Stimulated activated memory B cell treated with anti-CD40 and anti-IgM and Interleukin-4, amounts not matched to agents 10 μg/mL and 1 μg/mL and 100 μg/mL, for 72 hours (primary cell): ENCODE data around the gene TMEM263.

Experiments used
- ATAC-seq: fragments of 150-1000 bp; cut with Tn5 transposase; 2 replicates; pipeline ENCODE4 v1.10.0; 2021
- H3K27ac Mint-ChIP-seq: one replicate; pipeline ENCODE4 v1.8.0; 2022; ENCODE audit warnings: mild to moderate bottlenecking, mixed read lengths
- H3K27me3 Mint-ChIP-seq: one replicate; pipeline ENCODE4 v1.8.0; 2022; ENCODE audit warnings: mixed read lengths
- H3K36me3 Mint-ChIP-seq: one replicate; pipeline ENCODE4 v1.8.0; 2022; ENCODE audit warnings: mixed read lengths
- H3K4me1 Mint-ChIP-seq: one replicate; pipeline ENCODE4 v1.8.0; 2022; ENCODE audit warnings: mixed read lengths
- H3K4me3 Mint-ChIP-seq: one replicate; pipeline ENCODE4 v1.8.0; 2022; ENCODE audit warnings: mild to moderate bottlenecking, moderate library complexity, mixed read lengths
- H3K9me3 Mint-ChIP-seq: one replicate; pipeline ENCODE4 v1.8.0; 2022; ENCODE audit warnings: mixed read lengths

Gene TMEM263

GRCh38 chr12:106924268-106924861 lies 31.3 kb upstream of the TMEM263 start:
- Mint-ChIP-seq H3K4me3 (no peak overlapping the region), H3K27me3 (peaks cover 88% of the 10 kb centered on the region), H3K4me1 (peaks cover 5% of the 10 kb centered on the region), H3K27ac (no peak overlapping the region), H3K9me3 (peaks cover 11% of the 10 kb centered on the region), H3K36me3 (peaks cover 5% of the 10 kb centered on the region)
- ATAC-seq, result no peak

GRCh38 chr12:106926657-106927056 lies 29.1 kb upstream of the TMEM263 start:
- Mint-ChIP-seq H3K9me3 (peaks cover 11% of the 10 kb centered on the region), H3K27me3 (peaks cover 88% of the 10 kb centered on the region), H3K27ac (no peak overlapping the region), H3K36me3 (peaks cover 5% of the 10 kb centered on the region), H3K4me1 (no peaks in the 10 kb centered on the region), H3K4me3 (no peak overlapping the region)
- ATAC-seq, result no peak

GRCh38 chr12:106934277-106934676 lies 21.4 kb upstream of the TMEM263 start:
- Mint-ChIP-seq H3K9me3 (no peaks in the 10 kb centered on the region), H3K4me1 (no peaks in the 10 kb centered on the region), H3K27ac (no peak overlapping the region), H3K27me3 (peaks cover 73% of the 10 kb centered on the region), H3K36me3 (no peaks in the 10 kb centered on the region), H3K4me3 (no peak overlapping the region)
- no peak for ATAC-seq

GRCh38 chr12:106941481-106942156 lies 14.1 kb upstream of the TMEM263 start:
- no peak for ATAC-seq
- no peak overlapping the region for H3K4me3 Mint-ChIP-seq
- peaks cover 40% of the 10 kb centered on the region for H3K27me3 Mint-ChIP-seq
- no peaks in the 10 kb centered on the region for H3K9me3 Mint-ChIP-seq
- no peaks in the 10 kb centered on the region for H3K36me3 Mint-ChIP-seq
- H3K4me1 Mint-ChIP-seq, result no peaks in the 10 kb centered on the region
- H3K27ac Mint-ChIP-seq, result no peak overlapping the region

GRCh38 chr12:106942775-106943174 lies 12.9 kb upstream of the TMEM263 start:
- no peaks in the 10 kb centered on the region for H3K36me3 Mint-ChIP-seq
- H3K27ac Mint-ChIP-seq, result no peak overlapping the region
- H3K4me1 Mint-ChIP-seq, result no peaks in the 10 kb centered on the region
- no peak for ATAC-seq
- H3K9me3 Mint-ChIP-seq, result peaks cover 3% of the 10 kb centered on the region
- H3K4me3 Mint-ChIP-seq, result no peak overlapping the region
- peaks cover 30% of the 10 kb centered on the region for H3K27me3 Mint-ChIP-seq

GRCh38 chr12:106945261-106945851 lies 10.4 kb upstream of the TMEM263 start:
- Mint-ChIP-seq H3K4me1 (no peaks in the 10 kb centered on the region), H3K36me3 (peaks cover 5% of the 10 kb centered on the region), H3K27ac (no peak overlapping the region), H3K4me3 (no peak overlapping the region), H3K27me3 (peaks cover 12% of the 10 kb centered on the region), H3K9me3 (peaks cover 12% of the 10 kb centered on the region)
- ATAC-seq, result no peak

GRCh38 chr12:106947461-106947860 lies 8.2 kb upstream of the TMEM263 start:
- Mint-ChIP-seq H3K27me3 (peaks cover 3% of the 10 kb centered on the region), H3K4me3 (no peak overlapping the region), H3K27ac (no peak overlapping the region), H3K4me1 (no peaks in the 10 kb centered on the region), H3K36me3 (peaks cover 5% of the 10 kb centered on the region), H3K9me3 (peaks cover 12% of the 10 kb centered on the region)
- no peak for ATAC-seq

- Mint-ChIP-seq H3K27me3 (no peaks in the 10 kb centered on the region), H3K36me3 (peaks cover 5% of the 10 kb centered on the region), H3K9me3 (peaks cover 12% of the 10 kb centered on the region), H3K27ac (no peak overlapping the region), H3K4me1 (peaks cover 5% of the 10 kb centered on the region), H3K4me3 (no peak overlapping the region)
- ATAC-seq, result no peak
Measured at GRCh38 chr12:106950591-106950990, 5.1 kb upstream of the TMEM263 start.

GRCh38 chr12:106953352-106954250 lies 2.1 kb upstream of the TMEM263 start:
- H3K27me3 Mint-ChIP-seq, result no peaks in the 10 kb centered on the region
- H3K36me3 Mint-ChIP-seq, result peaks cover 5% of the 10 kb centered on the region
- no peak overlapping the region for H3K4me3 Mint-ChIP-seq
- peaks cover 9% of the 10 kb centered on the region for H3K9me3 Mint-ChIP-seq
- no peak overlapping the region for H3K27ac Mint-ChIP-seq
- no peak for ATAC-seq
- peaks cover 25% of the 10 kb centered on the region for H3K4me1 Mint-ChIP-seq

GRCh38 chr12:106954462-106955376 lies 988 bp upstream of the TMEM263 start:
- no peaks in the 10 kb centered on the region for H3K27me3 Mint-ChIP-seq
- H3K4me1 Mint-ChIP-seq, result peaks cover 25% of the 10 kb centered on the region
- no peaks in the 10 kb centered on the region for H3K36me3 Mint-ChIP-seq
- peak overlapping the region; percentile 93 for H3K27ac Mint-ChIP-seq
- H3K9me3 Mint-ChIP-seq, result peaks cover 3% of the 10 kb centered on the region
- H3K4me3 Mint-ChIP-seq, result peak overlapping the region; percentile 97
- peak; percentile 36 for ATAC-seq

- Mint-ChIP-seq H3K27me3 (no peaks in the 10 kb centered on the region), H3K4me3 (peak overlapping the region; percentile 97), H3K36me3 (peaks cover 5% of the 10 kb centered on the region), H3K4me1 (peaks cover 25% of the 10 kb centered on the region), H3K27ac (peak overlapping the region; percentile 93), H3K9me3 (no peaks in the 10 kb centered on the region)
- ATAC-seq, result peak; percentile 65
Measured at GRCh38 chr12:106956048-106956578, 406 bp downstream of the TMEM263 start.

GRCh38 chr12:106957583-106957982 lies 1.9 kb downstream of the TMEM263 start:
- Mint-ChIP-seq H3K36me3 (peaks cover 9% of the 10 kb centered on the region), H3K27ac (no peak overlapping the region), H3K27me3 (no peaks in the 10 kb centered on the region), H3K9me3 (no peaks in the 10 kb centered on the region), H3K4me1 (peaks cover 25% of the 10 kb centered on the region), H3K4me3 (peak overlapping the region; percentile 97)
- ATAC-seq, result no peak

GRCh38 chr12:106960443-106960842 lies 4.7 kb downstream of the TMEM263 start:
- no peak for ATAC-seq
- Mint-ChIP-seq H3K9me3 (no peaks in the 10 kb centered on the region), H3K27ac (no peak overlapping the region), H3K4me3 (no peak overlapping the region), H3K4me1 (peaks cover 20% of the 10 kb centered on the region), H3K36me3 (peaks cover 33% of the 10 kb centered on the region), H3K27me3 (no peaks in the 10 kb centered on the region)

GRCh38 chr12:106962286-106962685 lies 6.6 kb downstream of the TMEM263 start:
- no peak for ATAC-seq
- Mint-ChIP-seq H3K27me3 (no peaks in the 10 kb centered on the region), H3K27ac (no peak overlapping the region), H3K36me3 (peaks cover 40% of the 10 kb centered on the region), H3K4me3 (no peak overlapping the region), H3K4me1 (peaks cover 8% of the 10 kb centered on the region), H3K9me3 (no peaks in the 10 kb centered on the region)
